Measurements from ENCODE around the gene DMD. TPM values are rescaled to one million over a fixed set of nuclear protein-coding genes. Genes with fewer than 3 reads are reported as not detected.

The DMD gene
- total and polyA plus RNA-seq, 8 donors, result 6.8 to 117 (median 44.2) TPM

- Histone ChIP-seq H3K4me1 (no peaks in the 10 kb centered on the region), H3K9me3 (no peaks in the 10 kb centered on the region), H3K4me3 (no peak overlapping the region), H3K27ac (no peak overlapping the region), H3K27me3 (no peaks in the 10 kb centered on the region), H3K36me3 (no peaks in the 10 kb centered on the region)
- no peak for TF ChIP-seq POLR2AphosphoS5 (IDR thresholded peaks at IDR 0.05)
- no peak for TF ChIP-seq POLR2A (IDR thresholded peaks at IDR 0.05)
- TF ChIP-seq EP300 (IDR thresholded peaks at IDR 0.05), result no peak
- TF ChIP-seq CTCF (IDR thresholded peaks at IDR 0.05), result no peak
- DNase-seq, result no peak
- intact Hi-C loops (cut with DNase I; ENCODE audit: low total_unique reads), result no loop called here
- 42 to 74% (median 73%) methylated on average over 4 of the region's 4 CpGs for WGBS, 5 donors
These were observed 1123.7 kb downstream of the DMD start for GRCh38 chrX:32087663-32088062.

GRCh38 chrX:32084757-32085156 lies 1126.6 kb downstream of the DMD start:
- Histone ChIP-seq H3K36me3 (no peaks in the 10 kb centered on the region), H3K27ac (no peak overlapping the region), H3K9me3 (no peaks in the 10 kb centered on the region), H3K4me1 (no peaks in the 10 kb centered on the region), H3K27me3 (no peaks in the 10 kb centered on the region), H3K4me3 (no peak overlapping the region)
- DNase-seq, result no peak
- WGBS, 5 donors, result 83 to 96% (median 93%) methylated on average over 6 to 7 of the region's 7 CpGs
- intact Hi-C loops (cut with DNase I; ENCODE audit: low total_unique reads), result no loop called here
- no peak for TF ChIP-seq POLR2AphosphoS5 (IDR thresholded peaks at IDR 0.05)
- no peak for TF ChIP-seq EP300 (IDR thresholded peaks at IDR 0.05)
- TF ChIP-seq CTCF (IDR thresholded peaks at IDR 0.05), result no peak
- TF ChIP-seq POLR2A (IDR thresholded peaks at IDR 0.05), result no peak

GRCh38 chrX:32048285-32048684 lies 1163.1 kb downstream of the DMD start:
- Histone ChIP-seq H3K27ac (no peak overlapping the region), H3K27me3 (no peaks in the 10 kb centered on the region), H3K4me1 (no peaks in the 10 kb centered on the region), H3K9me3 (no peaks in the 10 kb centered on the region), H3K36me3 (no peaks in the 10 kb centered on the region), H3K4me3 (no peak overlapping the region)
- no peak for DNase-seq
- intact Hi-C loops (cut with DNase I; ENCODE audit: low total_unique reads), result no loop called here
- TF ChIP-seq POLR2AphosphoS5 (IDR thresholded peaks at IDR 0.05) (no peak), POLR2A (IDR thresholded peaks at IDR 0.05) (no peak), EP300 (IDR thresholded peaks at IDR 0.05) (no peak), CTCF (IDR thresholded peaks at IDR 0.05) (no peak)
- 69 to 86% (median 79%) methylated on average over 3 of the region's 3 CpGs for WGBS, 5 donors

- no peak overlapping the region for H3K4me3 ChIP-seq
- no peak for TF ChIP-seq POLR2AphosphoS5 (IDR thresholded peaks at IDR 0.05)
- no peak for TF ChIP-seq CTCF (IDR thresholded peaks at IDR 0.05)
- no peak for TF ChIP-seq POLR2A (IDR thresholded peaks at IDR 0.05)
- no peak for TF ChIP-seq EP300 (IDR thresholded peaks at IDR 0.05)
- no peaks in the 10 kb centered on the region for H3K36me3 ChIP-seq
- no peak overlapping the region for H3K27ac ChIP-seq
- DNase-seq, result no peak
- no peaks in the 10 kb centered on the region for H3K27me3 ChIP-seq
- no peaks in the 10 kb centered on the region for H3K9me3 ChIP-seq
- 71 to 90% (median 83%) methylated on average over 4 of the region's 4 CpGs for WGBS, 5 donors
- no peaks in the 10 kb centered on the region for H3K4me1 ChIP-seq
- intact Hi-C loops (cut with DNase I; ENCODE audit: low total_unique reads), result no loop called here
These were observed 1166.2 kb downstream of the DMD start for GRCh38 chrX:32045149-32045548.
